DMS114 treated with DMSO at 0.1 percent for 48 hours (cell line): Measurements from ENCODE around the gene SBNO2.
"Not testable (repeated sequence)": the region's sequence is repeated elsewhere in the genome, so short reads cannot be mapped to it uniquely, and the experiment has no call there.

Experiments
- DNase-seq: peaks from one replicate; lab custom pipeline; 2025; ENCODE audit not compliant: unreplicated experiment; lab: John Stamatoyannopoulos, UW

The SBNO2 gene

DNA sequence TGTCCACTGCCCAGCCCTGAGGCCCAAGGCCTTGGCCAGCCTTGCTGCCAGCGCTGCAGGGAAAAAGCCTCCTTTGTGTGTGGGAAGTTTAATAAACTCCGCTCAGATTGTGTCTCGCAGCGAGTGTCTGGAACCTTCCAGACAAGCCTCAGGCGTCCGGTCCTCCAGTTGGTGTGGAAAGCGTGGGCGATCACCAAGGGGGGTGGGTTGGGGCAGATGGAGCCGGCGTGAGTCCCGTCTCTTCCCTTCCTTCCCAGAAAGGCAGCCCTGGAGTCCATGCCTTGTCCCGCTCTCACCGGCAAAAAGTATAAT is 36.1 kb upstream of the SBNO2 start:
- DNase-seq = no peak

DNA sequence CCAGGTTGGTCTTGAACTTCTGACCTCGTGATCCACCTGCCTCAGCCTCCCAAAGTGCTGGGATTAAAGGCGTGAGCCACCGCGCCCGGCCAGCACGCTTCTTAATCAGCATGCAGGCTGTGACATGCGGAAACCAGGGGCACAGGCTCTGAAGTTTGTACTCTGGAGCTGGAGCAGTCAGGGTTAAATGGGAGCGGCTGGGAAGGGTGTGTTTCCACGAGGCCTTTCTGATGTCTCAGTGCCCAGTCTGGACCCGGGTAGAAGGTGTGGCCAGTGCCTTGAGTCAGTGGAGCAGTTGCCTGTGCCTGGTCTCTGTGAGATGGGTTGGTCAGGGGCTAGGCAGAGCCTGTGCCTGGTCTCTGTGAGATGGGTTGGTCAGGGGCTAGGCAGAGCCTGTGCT is 34.8 kb upstream of the SBNO2 start:
- not testable (repeated sequence) for DNase-seq

DNA sequence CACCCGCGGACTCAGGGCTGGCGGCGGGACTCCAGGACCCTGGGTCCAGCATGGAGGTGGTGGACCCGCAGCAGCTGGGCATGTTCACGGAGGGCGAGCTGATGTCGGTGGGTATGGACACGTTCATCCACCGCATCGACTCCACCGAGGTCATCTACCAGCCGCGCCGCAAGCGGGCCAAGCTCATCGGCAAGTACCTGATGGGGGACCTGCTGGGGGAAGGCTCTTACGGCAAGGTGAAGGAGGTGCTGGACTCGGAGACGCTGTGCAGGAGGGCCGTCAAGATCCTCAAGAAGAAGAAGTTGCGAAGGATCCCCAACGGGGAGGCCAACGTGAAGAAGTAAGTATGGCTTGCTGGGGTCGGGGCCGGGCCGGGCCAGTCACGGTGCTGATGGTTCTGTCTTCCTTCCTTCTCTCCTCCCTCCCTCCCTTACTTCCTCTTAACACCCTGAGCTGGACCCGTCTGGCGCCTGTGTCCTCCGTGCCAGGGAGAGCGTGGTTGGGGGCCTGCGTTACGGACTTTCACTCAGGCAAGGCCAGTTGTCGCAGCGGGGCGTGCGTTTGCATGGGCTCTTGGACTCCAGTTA is 32.9 kb upstream of the SBNO2 start:
- DNase-seq = no peak

DNA sequence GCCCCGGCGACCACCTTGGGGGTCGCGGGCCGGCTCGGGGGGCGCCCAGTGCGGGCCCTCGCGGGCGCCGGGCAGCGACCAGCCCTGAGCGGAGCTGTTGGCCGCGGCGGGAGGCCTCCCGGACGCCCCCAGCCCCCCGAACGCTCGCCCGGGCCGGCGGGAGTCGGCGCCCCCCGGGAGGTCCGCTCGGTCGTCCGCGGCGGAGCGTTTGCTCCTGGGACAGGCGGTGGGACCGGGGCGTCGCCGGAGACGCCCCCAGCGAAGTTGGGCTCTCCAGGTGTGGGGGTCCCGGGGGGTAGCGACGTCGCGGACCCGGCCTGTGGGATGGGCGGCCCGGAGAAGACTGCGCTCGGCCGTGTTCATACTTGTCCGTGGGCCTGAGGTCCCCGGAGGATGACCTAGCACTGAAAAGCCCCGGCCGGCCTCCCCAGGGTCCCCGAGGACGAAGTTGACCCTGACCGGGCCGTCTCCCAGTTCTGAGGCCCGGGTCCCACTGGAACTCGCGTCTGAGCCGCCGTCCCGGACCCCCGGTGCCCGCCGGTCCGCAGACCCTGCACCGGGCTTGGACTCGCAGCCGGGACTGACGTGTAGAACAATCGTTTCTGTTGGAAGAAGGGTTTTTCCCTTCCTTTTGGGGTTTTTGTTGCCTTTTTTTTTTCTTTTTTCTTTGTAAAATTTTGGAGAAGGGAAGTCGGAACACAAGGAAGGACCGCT is 32.2 kb upstream of the SBNO2 start:
- DNase-seq = no peak

DNA sequence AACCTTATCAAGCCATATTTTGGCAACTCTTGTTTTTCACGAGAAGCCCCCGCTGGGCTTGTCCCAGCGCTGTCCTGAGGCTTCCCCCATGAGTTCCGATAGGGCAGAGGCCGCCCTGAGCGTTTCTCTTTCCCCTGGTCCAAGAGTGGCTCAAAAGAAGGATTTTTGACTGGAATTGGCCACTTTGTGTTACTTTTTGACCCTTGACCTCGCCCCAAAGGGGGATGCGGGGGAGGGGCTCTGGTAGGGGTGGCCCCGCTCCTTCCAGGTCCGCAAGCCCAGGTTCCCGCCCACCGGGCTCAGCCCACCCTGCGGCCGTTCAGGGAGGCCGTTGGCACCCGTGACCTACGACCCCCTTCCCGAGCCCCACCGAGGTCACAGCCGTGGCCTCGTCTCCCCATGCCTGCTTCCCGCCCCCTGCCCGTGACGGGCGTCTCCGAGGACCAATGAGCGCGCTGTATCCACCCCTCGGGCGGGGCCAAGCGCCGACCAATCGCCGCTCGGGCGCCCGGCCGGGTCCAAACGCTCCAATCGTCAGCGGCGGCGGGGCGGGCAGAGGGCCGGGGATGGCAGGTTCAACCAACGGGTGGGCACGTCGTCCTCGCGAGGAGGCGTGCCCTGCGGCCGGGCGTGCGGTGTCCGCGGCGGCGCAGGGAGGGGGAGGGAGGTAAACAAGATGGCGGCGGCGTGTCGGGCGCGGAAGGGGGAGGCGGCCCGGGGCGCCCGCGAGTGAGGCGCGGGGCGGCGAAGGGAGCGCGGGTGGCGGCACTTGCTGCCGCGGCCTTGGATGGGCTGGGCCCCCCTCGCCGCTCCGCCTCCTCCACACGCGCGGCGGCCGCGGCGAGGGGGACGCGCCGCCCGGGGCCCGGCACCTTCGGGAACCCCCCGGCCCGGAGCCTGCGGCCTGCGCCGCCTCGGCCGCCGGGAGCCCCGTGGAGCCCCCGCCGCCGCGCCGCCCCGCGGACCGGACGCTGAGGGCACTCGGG is 31.3 kb upstream of the SBNO2 start, which contains the start of gene STK11:
STK11 (plus strand) TSS at position 665 of the 986 bp plus-strand sequence. CDS start 1,136 bp downstream, outside the sequence.
- peak; percentile 82 for DNase-seq

DNA sequence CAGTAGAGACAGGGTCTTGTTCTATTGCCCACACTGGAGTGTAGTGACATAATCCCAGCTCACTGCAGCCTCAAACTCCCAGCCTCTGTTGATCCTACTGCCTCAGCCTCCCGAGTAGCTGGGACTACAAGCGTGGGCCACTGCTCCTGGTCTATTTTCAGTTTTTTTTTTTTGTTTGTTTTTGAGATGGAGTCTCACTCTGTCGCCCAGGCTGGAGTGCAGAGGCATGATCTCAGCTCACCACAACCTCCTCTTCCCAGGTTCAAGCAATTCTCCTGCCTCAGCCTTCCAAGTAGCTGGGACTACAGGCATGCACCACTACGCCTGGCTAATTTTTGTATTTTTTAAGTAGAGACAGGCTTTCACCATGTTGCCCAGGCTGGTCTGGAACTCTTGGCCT is 26.5 kb upstream of the SBNO2 start:
- not testable (repeated sequence) for DNase-seq

DNA sequence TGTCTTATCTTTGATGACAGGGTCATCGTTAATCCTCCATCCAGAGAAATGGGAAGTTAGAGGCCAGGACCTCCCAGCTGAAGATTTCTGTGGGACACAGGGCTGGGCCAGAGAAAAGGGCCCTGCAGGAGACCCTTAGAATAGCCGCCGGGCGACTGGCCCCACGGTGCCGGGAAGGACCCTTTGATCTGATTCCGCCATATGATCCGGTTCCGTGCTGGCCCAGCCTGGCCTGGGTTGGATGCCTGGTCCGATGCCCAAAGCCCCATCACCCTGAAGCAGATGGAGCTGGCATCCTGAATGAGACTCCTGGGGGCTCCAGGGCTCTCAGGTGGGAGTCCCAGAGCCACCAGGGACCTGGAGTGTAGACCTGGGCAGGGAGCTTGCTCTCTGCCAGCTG is 25.5 kb upstream of the SBNO2 start:
- no peak for DNase-seq

DNA sequence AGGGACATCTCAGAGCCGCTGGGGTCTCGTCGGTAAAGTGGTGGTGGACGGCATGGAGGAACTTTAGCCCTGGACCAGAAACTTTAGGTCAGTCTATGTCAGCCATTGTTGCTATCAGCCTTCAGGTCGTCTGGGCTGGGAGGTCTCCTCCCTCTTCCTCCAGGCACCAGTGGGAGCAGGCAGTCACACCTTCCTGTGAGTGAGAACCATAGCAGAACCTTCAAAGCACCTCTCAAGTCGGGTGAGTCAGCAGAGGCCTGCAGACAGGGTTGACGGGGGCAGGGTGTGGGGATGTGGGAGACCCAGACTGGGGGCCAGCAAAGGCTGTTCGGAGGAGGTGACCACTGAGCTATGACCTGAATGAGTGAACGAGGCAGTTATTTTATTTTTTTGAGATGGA is 15.4 kb upstream of the SBNO2 start:
- no peak for DNase-seq

DNA sequence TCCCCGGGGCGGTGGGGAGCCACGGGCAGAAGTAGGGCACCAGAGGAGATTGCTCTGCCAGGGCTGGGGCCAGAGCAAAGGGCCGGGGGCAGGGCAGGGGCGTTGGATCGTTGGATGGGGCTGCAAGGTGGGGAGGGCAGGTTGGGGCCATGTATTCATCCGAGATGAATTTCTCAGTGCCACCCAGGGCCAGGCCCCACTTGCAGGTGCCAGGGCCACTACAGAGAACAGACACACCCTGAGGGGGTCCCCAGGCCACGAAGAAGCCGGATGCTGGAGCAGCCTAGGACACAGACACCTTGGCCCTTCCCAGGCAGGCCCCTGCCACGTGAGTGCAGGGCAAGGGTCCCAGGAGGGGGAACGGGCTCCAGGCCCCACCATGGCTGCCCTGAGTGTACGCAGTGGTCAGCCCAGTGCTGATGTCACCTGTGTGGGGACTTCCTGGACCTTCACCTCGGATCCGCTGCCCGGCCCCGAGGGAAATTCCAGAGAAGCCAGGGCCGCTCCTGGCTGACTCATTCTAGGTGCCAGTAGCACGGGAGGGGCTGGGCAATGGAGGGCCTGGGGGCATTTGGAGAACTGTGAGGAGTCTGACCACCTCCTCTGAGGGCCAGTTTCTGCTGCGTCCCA is 9.6 kb upstream of the SBNO2 start:
- DNase-seq = no peak

DNA sequence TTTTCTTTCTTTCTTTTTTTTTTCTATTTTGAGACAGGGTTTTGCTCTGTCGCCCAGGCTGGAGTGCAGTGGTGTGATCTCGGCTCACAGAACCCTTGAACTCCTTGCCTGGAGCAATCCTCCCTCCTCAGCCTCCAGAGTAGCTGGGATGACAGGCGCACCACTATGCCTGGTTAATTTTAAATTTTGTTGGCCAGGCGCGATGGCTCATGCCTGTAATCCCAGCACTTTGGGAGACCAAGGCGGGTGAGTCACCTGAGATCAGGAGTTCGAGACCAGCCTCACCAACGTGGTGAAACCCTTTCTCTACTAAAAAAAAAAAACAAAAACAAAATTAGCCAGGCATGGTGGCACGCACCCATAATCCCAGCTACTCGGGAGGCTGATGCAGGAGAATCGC is 8.7 kb upstream of the SBNO2 start:
- no peak for DNase-seq

DNA sequence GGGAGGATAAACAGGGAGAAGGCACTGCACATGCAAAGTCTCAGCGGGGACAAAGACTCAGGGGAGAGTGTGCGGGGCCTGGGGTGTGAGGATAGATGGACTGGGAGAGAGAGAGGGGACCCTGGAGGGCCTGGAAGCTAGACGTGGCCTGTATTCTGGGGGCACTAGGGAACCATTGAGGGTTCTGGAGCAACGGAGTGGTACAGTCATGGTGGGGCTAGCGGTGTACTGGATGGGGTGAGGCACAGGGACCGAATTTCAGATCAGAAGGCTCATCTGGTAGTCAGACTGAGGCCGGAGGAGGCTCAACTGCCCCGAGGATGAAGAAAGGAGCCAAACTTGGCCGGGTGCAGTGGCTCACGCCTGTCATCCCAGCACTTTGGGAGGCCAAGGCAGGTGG is 8.0 kb upstream of the SBNO2 start:
- no peak for DNase-seq

DNA sequence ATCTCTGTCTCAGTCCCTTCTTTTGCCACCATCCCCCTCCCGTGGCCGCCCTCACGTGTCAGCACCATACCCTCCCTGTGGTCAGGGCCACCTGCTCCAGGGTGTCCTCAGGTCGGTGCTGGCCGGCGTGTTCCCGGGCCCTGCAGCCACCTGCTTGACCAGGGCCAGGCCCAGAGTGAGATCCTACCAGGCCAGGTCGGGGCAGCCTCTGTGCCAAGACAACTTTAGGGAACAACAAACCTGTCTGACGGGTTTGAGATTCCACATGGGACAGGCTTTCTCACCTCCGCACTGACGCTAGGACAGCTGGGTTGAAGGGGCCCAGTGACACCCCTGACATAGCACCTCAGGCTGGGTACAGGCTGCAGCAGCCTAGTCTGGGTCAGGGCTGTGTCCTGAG is 7.5 kb upstream of the SBNO2 start:
- DNase-seq = no peak

DNA sequence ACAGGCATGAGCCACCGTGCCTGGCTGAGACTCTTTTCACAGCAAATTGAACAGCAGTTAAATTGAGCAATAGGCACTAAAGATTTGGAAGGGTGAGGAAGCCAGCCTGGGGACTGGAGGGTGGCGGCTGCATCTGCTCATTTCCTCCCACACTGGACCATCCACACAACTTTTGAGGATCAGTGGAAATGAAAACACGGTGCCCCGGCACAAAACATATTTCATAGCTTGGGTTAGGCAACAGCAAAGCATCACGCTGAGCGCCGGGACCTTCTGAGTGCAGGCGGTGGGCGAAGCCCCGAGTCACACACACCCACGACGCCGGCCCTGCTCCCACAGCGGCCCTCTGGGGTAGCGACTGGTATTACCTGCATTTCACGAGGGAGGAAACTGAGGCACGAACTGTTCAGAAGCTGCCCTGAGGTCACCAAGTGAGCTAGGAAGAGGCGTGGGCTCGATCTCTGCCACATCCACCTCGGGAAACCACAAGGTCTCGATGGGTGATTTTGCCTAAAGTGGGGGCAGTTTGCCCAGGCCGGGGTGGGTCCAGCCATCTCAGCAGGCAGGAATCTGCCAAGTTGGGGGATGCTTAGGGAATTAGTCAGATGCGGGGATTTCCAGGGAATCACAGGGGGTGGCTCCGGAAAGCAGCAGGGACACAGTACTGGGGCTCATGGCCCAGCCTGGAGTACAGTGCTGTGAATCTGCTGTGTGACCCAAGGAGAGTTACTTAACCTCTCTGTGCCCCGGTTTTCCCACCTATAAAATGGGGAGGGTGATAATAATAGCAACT is 3.5 kb upstream of the SBNO2 start:
- DNase-seq = no peak

DNA sequence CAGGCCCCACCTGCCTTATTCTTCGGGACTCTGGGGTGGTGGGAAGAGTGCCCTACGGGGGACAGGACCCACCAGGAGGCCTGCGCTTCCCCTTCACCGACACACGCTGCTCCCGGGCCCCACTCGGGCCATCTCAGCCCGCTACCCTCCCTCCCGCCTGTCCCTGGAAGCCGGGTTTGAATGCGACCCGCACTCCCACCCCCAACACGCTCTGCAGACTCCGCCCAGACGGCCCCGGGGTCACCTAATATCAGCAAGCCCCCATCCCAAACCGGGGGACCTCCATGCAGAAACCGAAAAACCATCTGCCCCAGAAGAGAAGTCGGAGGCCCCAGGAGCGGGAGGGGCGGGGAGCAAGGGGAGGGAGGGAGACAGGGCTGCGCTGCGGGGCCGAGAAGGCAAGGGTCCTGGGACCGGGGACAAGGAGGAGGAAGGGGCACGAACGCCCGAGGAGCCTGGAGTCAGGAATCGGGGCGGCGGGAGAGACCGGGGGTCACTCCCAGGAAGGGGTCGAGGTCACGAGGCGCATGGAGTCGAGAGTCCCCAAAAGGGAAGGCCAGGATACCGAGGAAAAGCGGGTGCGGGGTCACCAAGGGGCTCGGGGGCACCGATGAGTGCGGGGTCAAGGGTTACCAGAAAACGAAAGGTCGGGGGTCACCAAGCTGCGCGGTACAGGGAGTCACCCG is 766 bp downstream of the SBNO2 start:
- no peak for DNase-seq

DNA sequence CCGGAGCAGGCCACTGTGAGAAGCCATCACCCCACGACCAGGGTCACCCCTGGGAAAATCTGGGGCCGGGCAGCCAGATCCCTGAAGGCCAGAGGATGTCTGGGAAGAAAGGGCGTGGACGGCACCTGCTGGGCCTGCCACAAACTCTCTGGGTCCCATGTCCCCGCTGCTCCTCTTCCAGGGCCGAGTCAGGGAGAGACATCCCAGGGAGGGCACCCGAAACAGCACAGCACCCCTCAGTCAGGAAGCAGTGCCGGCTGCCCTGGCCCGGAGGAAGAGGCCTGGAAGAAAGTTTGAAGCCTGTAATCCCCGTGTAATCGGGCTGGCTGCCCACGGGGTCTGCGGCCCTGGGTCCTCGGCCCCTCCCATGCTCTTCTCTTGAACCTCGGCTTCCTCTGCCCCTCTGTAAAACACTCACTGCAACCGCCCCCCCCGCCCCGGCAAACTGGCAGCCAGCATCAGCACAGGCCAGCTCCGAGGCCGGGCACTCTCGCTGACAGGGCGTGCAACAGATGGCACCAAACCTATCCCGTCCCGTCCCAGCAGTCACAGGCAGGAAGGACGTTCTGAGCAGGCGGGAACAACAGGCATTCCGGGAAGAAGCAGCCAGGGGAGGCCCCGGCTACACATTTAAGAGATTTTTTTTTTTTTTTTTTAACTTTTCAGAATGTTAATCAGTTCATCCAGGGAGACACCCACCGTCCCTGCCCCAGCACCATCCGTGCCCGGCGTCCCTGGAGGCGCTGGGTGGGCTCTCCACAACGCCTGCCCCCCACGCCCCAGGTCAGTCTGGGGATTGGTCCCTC is 1.5 kb downstream of the SBNO2 start:
- no peak for DNase-seq

DNA sequence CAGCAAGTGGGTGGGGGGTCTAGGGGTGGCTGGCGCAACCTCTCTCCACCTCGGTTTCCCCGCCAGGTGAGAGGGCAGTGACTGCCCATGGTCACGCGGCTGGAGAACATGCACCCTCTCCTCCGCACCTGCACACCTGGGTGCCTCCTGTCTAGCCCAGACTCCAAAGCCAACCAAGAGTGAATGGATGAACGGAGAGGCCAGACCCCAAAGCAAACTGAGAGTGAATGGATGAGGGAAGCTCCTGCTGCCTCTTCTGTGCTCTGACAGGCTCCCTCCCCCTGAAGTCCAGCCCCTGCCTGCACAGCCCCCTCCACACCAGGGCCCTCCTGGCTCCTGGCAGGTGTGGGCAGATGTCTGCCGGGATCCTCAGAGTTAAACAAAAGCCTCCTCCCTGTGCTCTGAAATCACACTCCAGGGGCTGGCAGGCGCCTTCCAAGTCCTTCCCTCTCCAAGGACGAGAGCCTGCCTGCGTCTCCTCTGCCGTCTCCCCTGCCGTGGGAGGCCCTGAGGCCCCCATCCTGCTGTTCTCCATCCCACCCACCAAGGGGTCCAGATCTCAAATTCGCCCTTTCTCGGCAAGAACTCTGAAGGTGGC is 2.2 kb downstream of the SBNO2 start:
- no peak for DNase-seq

DNA sequence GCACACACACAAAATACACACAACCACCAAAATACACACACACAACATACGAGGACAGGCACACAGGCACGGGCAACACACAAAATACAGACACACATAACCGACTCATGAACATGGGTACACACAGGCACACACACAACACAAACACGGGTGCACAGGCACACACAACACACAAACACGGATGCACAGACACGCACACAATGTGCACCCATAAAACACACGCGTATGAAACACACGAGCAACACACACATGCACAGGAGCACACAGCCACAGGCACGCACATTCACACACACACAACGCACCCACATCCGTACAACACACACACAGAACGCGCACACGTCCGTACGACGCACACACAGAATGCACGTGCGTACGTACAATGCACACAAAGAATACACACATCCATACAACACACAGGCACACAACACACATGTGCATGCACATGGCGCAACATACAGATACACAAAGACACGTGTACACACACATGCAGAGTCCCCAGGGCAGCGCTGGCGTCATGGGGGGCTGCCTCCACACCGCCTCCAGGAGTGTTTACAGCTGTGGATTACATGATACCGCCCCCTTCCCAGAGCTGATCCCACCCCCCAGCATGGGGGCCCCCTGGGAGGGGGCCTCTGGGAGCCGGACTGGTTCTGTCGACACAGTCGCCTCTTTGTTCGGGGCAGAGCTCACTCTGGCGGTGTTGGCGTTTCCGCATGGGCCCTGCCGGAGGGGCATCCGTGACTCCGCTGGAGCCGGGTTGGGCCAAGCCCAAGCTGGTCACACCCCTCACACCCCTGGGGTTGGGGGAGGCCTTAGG is 2.9 kb downstream of the SBNO2 start:
- no peak for DNase-seq
